NCI-H1417 (cell line): Measurements from ENCODE around the gene SEC14L2.

Experiments
- DNase-seq, 3 experiments: peaks; one replicate each; lab custom pipeline; 2025; lab: John Stamatoyannopoulos, UW

The SEC14L2 gene

GRCh38 chr22:30405731-30406130 lies 8.9 kb downstream of the SEC14L2 start:
- no peak for DNase-seq

GRCh38 chr22:30406400-30406799 lies 9.6 kb downstream of the SEC14L2 start:
- no peak for DNase-seq

- DNase-seq = no peak
These were observed 11.7 kb downstream of the SEC14L2 start for GRCh38 chr22:30408388-30409102.

GRCh38 chr22:30411780-30412179 lies 15.0 kb downstream of the SEC14L2 start:
- no peak for DNase-seq

GRCh38 chr22:30413001-30413400 lies 16.2 kb downstream of the SEC14L2 start:
- no peak for DNase-seq

GRCh38 chr22:30413745-30414524 lies 17.1 kb downstream of the SEC14L2 start:
- DNase-seq = no peak

GRCh38 chr22:30414525-30415047 lies 17.8 kb downstream of the SEC14L2 start:
- DNase-seq = no peak

- no peak for DNase-seq
These were observed 19.6 kb downstream of the SEC14L2 start for GRCh38 chr22:30416403-30416802.

GRCh38 chr22:30416837-30417236 lies 20.0 kb downstream of the SEC14L2 start:
- DNase-seq = no peak

- no peak for DNase-seq
These were observed 23.7 kb downstream of the SEC14L2 start for GRCh38 chr22:30420347-30421125.

- no peak for DNase-seq
These were observed 25.1 kb downstream of the SEC14L2 start for GRCh38 chr22:30421695-30422480.

- DNase-seq = peak in 2 of 3 experiments; percentile 77
These were observed 25.9 kb downstream of the SEC14L2 start for GRCh38 chr22:30422481-30423300.

GRCh38 chr22:30423301-30423958 lies 26.6 kb downstream of the SEC14L2 start:
- peak in 2 of 3 experiments; percentile 77 to 84 for DNase-seq

GRCh38 chr22:30423959-30424533 lies 27.2 kb downstream of the SEC14L2 start:
- peak; percentile 97 to 99 (median 98) for DNase-seq

GRCh38 chr22:30424534-30425326 lies 27.9 kb downstream of the SEC14L2 start:
- peak in 2 of 3 experiments; percentile 30 to 45 for DNase-seq

GRCh38 chr22:30425327-30425615 lies 28.5 kb downstream of the SEC14L2 start:
- DNase-seq = no peak

- peak; percentile 42 to 56 (median 48) for DNase-seq
These were observed 29.0 kb downstream of the SEC14L2 start, which contains the start of gene MTFP1 for GRCh38 chr22:30425616-30426387. TSS of gene MTFP1 (plus strand) at chr22:30425768. CDS start at chr22:30425880, 112 bp downstream.
